ENCODE results near the gene CAMSAP2.

Gene CAMSAP2

DNA sequence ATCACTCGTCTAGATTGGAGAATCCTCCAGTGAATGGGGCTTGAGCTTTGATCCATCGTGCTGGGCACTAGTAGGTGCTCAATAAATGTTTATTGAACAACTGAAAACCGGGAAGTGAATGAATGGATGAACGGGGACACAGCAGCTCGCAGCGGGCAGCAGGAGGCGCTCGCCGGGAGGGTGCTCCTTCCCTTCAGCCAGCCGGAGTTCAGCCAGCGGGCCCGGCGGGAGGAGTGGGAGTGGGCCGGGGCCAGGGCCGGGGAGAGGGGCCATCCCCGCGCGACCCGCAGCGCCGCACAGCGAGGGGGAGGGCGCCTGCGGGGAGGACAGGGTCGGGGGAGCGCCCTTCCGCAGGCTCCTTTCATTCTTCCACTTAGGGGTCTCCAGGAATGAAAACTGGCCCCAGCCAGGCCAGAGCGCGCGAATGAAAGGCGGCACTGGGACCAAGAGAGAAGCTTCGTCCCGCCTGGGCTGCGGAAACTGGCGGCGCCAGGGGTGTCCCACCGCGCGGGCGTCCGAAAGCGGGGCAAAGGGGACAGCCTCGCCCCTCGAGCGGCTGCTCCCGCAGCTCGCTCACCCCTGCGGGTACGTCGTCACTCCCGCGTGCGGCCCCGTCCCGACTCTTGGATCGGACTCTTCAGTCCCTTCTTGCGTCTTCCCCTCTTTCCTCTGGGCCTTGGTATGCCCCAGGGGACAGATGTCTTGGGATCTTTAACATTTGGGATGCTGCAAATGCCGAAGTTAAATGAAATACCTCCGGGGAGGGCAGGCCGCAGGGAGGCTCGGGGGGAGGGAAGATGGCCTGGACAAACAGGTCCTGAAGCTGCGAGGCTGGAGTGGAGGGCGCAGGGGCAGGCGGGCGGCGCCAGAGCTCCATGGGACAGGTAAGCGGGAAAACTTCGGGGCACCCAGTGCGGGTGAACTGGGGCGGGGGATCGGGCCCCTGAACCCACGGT, 152.4 kb downstream of the CAMSAP2 start:
- TF ChIP-seq, protein P1, sequence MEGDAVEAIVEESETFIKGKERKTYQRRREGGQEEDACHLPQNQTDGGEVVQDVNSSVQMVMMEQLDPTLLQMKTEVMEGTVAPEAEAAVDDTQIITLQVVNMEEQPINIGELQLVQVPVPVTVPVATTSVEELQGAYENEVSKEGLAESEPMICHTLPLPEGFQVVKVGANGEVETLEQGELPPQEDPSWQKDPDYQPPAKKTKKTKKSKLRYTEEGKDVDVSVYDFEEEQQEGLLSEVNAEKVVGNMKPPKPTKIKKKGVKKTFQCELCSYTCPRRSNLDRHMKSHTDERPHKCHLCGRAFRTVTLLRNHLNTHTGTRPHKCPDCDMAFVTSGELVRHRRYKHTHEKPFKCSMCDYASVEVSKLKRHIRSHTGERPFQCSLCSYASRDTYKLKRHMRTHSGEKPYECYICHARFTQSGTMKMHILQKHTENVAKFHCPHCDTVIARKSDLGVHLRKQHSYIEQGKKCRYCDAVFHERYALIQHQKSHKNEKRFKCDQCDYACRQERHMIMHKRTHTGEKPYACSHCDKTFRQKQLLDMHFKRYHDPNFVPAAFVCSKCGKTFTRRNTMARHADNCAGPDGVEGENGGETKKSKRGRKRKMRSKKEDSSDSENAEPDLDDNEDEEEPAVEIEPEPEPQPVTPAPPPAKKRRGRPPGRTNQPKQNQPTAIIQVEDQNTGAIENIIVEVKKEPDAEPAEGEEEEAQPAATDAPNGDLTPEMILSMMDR (IDR thresholded peaks at IDR 0.05; ENCODE audit: low read depth, low read length, missing control alignments), result peak; percentile 78
- DNase-seq, result peak; percentile 24
- no peak overlapping the region for H3K27ac ChIP-seq
- in situ Hi-C loops (cut with HindIII; ENCODE audit: low pct_ligation_motif_present, low sequenced_read_pairs), result no loop called here
- peak overlapping the region; percentile 62 for H3K4me3 ChIP-seq (ENCODE audit: low read depth, low read length)
- no peaks in the 10 kb centered on the region for H3K27me3 ChIP-seq (replicated peaks)
- H3K36me3 ChIP-seq (replicated peaks), result no peaks in the 10 kb centered on the region

DNA sequence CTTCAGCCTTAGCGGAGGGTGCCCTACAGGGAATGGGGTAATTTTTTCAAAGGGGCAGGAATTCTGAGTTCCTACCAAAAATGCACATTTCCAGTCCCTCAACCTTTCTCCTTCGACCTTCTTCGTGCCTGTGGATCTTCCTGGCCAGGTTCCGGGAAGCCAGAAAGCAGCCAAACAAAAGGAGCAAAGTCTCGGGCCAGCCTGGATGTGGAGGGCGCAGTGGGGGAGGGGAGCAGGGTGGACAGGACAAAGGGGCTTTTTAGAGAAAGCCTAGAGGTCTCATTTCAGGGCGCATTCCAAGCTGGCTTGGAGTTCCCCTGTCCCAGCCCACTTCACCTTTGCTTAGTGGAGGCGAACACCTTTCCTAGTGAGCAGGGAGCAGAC, 153.1 kb downstream of the CAMSAP2 start:
- no peaks in the 10 kb centered on the region for H3K36me3 ChIP-seq (replicated peaks)
- H3K4me3 ChIP-seq (ENCODE audit: low read depth, low read length), result peak overlapping the region; percentile 62
- in situ Hi-C loops (cut with HindIII; ENCODE audit: low pct_ligation_motif_present, low sequenced_read_pairs), result no loop called here
- H3K27ac ChIP-seq, result no peak overlapping the region
- TF ChIP-seq, protein P1 (IDR thresholded peaks at IDR 0.05; ENCODE audit: low read depth, low read length, missing control alignments), result no peak
- no peak for DNase-seq
- H3K27me3 ChIP-seq (replicated peaks), result no peaks in the 10 kb centered on the region

DNA sequence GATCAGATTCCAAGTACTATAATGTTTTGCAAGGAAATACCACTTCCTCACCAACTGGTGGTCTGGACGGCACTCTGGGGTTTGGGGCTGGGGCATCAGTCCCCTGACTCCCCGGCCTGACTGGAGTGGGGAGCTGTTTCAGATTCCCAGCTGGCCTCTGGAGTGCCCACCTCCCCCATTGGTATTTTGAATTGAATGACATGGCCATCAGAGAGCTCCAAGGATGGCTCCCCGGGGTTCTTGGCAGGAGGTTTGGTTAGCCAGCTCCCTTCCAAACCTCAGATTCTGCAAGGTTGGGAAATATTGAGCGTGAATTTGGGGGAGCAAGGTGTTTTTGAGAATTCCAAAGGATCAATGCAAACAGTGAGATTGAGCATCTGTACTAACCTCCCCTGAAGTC, 153.9 kb downstream of the CAMSAP2 start:
- H3K27me3 ChIP-seq (replicated peaks), result no peaks in the 10 kb centered on the region
- no peak for DNase-seq
- H3K4me3 ChIP-seq (ENCODE audit: low read depth, low read length), result no peak overlapping the region

DNA sequence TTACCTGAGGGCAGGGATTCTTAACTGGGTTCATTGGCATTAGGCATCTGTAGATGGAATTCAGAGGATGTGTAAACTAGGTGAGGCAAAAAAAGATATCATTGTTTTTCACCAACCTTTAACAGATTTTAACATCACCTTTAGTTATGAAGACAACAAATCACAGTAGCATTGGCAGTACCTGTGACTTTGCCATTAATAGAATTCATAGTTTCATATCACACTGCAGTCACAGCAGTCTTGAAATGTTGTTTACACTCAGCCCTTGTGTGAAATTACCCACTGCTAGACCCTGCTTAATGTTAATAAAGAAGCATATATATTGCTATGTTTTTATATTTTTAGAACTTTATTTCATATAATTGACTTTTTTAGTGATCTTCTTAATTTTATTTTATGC, 154.3 kb downstream of the CAMSAP2 start:
- H3K4me3 ChIP-seq (ENCODE audit: low read depth, low read length), result no peak overlapping the region
- no peaks in the 10 kb centered on the region for H3K27me3 ChIP-seq (replicated peaks)
- no peak overlapping the region for H3K27ac ChIP-seq
- in situ Hi-C loops (cut with HindIII; ENCODE audit: low pct_ligation_motif_present, low sequenced_read_pairs), result no loop called here
- DNase-seq, result no peak
- TF ChIP-seq, protein P1 (IDR thresholded peaks at IDR 0.05; ENCODE audit: low read depth, low read length, missing control alignments), result no peak
- no peaks in the 10 kb centered on the region for H3K36me3 ChIP-seq (replicated peaks)

More for the DNA sequence above, 153.9 kb downstream of the CAMSAP2 start:
- H3K36me3 ChIP-seq (replicated peaks), result no peaks in the 10 kb centered on the region
- TF ChIP-seq, protein P1 (IDR thresholded peaks at IDR 0.05; ENCODE audit: low read depth, low read length, missing control alignments), result no peak
- H3K27ac ChIP-seq, result no peak overlapping the region
- in situ Hi-C loops (cut with HindIII; ENCODE audit: low pct_ligation_motif_present, low sequenced_read_pairs), result no loop called here

DNA sequence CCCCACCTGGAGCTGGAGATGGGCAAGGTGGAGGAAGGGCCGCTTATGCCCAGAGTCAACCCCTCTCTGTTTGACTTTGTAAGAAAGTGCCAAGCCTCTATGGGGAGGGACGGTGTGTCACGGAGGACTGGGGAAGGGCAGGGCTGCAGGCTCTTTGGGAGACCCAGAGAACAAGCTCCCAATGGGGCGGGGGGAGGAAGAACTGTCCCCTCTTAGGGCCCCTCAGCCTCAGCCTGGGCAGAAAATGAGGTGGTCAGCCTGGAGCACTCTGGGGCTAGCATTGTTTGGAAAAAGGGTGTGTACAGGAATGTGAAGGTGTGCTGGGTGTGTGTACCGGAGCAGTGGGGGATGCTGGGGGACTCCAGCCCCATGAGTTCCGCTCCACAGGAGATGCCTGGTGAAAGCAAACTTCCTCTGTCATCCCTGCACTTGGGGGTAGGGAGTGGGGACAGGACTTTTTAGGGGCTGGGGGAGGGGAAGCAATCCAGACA, 154.8 kb downstream of the CAMSAP2 start:
- Histone ChIP-seq H3K27me3 (replicated peaks) (no peaks in the 10 kb centered on the region), H3K4me3 (ENCODE audit: low read depth, low read length) (no peak overlapping the region), H3K36me3 (replicated peaks) (no peaks in the 10 kb centered on the region), H3K27ac (no peak overlapping the region)
- TF ChIP-seq, protein P1 (IDR thresholded peaks at IDR 0.05; ENCODE audit: low read depth, low read length, missing control alignments), result no peak
- in situ Hi-C loops (cut with HindIII; ENCODE audit: low pct_ligation_motif_present, low sequenced_read_pairs), result no loop called here
- no peak for DNase-seq
